ENCODE results near the gene EPN2.
"Not testable (repeated sequence)": the region's sequence is repeated elsewhere in the genome, so short reads cannot be mapped to it uniquely, and the experiment has no call there.

GRCh38 chr17:19188870-19189708 is 48.1 kb upstream of the EPN2 start:
- TF ChIP-seq CTCF (conservative IDR thresholded peaks at IDR 0.05 in 1 of 2, IDR thresholded peaks at IDR 0.05 in 1 of 2; ENCODE audit: low read depth in 1 of 2, low read length in 2 of 2); EZH2 (IDR thresholded peaks at IDR 0.05; ENCODE audit: low read length, missing control alignments): not testable (repeated sequence)
